ENCODE measurements around the gene TAS2R20. TPM values are rescaled to one million over a fixed set of nuclear protein-coding genes. Genes with fewer than 3 reads are reported as not detected.
"Not testable (repeated sequence)": the region's sequence is repeated elsewhere in the genome, so short reads cannot be mapped to it uniquely, and the experiment has no call there.

TAS2R20 gene
- total RNA-seq, 1 experiment from 2014 or later: 0.11 TPM

DNA sequence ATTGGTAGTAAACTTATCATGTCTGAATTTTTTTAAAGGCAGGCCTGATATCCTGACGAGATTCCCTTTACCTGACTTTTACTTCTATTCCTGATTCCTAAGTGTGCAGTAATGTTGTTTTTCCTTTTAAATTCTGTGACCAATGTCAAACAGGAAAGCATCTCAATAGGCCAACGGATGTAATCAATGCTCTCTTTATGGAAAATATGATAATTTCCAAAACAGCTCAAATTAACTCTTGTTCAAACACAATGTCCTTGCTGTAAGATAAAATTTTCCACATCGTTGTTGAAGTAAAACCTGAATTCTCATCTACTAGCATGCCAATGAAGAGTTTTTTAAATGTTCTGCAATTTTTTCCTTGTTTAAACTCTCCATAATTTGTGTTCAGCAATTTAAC lies 41.1 kb upstream of the TAS2R20 start:
- Histone ChIP-seq H3K36me3 (ENCODE audit: low read depth, low read length) (no peaks in the 10 kb centered on the region), H3K27ac (ENCODE audit: low read length) (no peak overlapping the region), H3K9ac (ENCODE audit: low read length) (no peak overlapping the region), H3F3A (ENCODE audit: low read length, unreplicated experiment) (no peaks in the 10 kb centered on the region), H3K4me2 (ENCODE audit: low read length) (no peak overlapping the region), H3K9me3 (ENCODE audit: low read length) (no peaks in the 10 kb centered on the region), H3K27me3 (ENCODE audit: low read length) (no peaks in the 10 kb centered on the region), H2AFZ (ENCODE audit: low read length) (no peak overlapping the region), H4K20me1 (ENCODE audit: low read length) (no peaks in the 10 kb centered on the region), H3K4me3 (ENCODE audit: low read length) (no peak overlapping the region), H3K4me1 (ENCODE audit: insufficient read depth, low read length) (no peaks in the 10 kb centered on the region), H3K79me2 (ENCODE audit: low read length) (no peaks in the 10 kb centered on the region), H3K9me2 (replicated peaks; ENCODE audit: low read length) (no peaks in the 10 kb centered on the region)
- ATAC-seq (no peak), DNase-seq (no peak)
- BruUV-seq (replicated peaks): no TSS peak
- intact Hi-C loops (cut with micrococcal nuclease): no loop called here
- TF ChIP-seq EZH2phosphoT487 (IDR thresholded peaks at IDR 0.05; ENCODE audit: borderline replicate concordance, low read length): no peak
- TF ChIP-seq EZH2 (IDR thresholded peaks at IDR 0.05; ENCODE audit: low read length, unreplicated experiment): no peak
- no peak for TF ChIP-seq CTCF (conservative IDR thresholded peaks at IDR 0.05; ENCODE audit: low read depth, low read length)
- ChIA-PET POLR2A (ENCODE audit: unreplicated experiment) (no interaction called here), CTCF (no interaction called here)

DNA sequence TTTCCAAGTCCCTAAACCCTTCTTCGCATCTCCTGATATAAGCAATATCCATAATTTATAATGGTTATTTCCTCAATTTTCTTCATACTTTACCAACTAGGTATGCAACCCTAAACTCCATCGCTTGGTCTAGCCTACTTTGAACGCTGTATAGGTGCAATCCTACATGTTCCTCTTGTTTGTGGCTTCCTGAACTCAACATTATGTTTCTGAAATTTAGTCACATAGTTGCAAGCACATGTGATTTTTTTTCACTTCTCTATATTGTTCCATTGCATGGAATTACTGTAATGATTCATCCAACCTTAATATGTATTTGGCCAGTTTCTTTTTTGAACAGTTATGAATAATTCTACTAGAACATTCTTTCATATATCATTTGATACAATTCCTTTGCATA lies 35.9 kb upstream of the TAS2R20 start:
- H3K9me2 ChIP-seq (replicated peaks; ENCODE audit: low read length); H3K4me3 ChIP-seq (ENCODE audit: low read length); H3K4me2 ChIP-seq (ENCODE audit: low read length); H3K79me2 ChIP-seq (ENCODE audit: low read length); H2AFZ ChIP-seq (ENCODE audit: low read length); POLR2A ChIA-PET (ENCODE audit: unreplicated experiment); ATAC-seq; intact Hi-C loops (cut with micrococcal nuclease); H3K4me1 ChIP-seq (ENCODE audit: insufficient read depth, low read length); H3K36me3 ChIP-seq (ENCODE audit: low read depth, low read length); H3K9me3 ChIP-seq (ENCODE audit: low read length); BruUV-seq (replicated peaks); H3K27ac ChIP-seq (ENCODE audit: low read length); H3K27me3 ChIP-seq (ENCODE audit: low read length); CTCF ChIA-PET; H4K20me1 ChIP-seq (ENCODE audit: low read length); DNase-seq; H3F3A ChIP-seq (ENCODE audit: low read length, unreplicated experiment); H3K9ac ChIP-seq (ENCODE audit: low read length): not testable (repeated sequence)

GRCh38 chr12:11031307-11031706 lies 33.2 kb upstream of the TAS2R20 start, which contains the start of gene TAS2R31:
TAS2R31 (minus strand) TSS chr12:11031407; CDS start chr12:11031335, 72 bp downstream.
- TF ChIP-seq CTCF (conservative IDR thresholded peaks at IDR 0.05; ENCODE audit: low read depth, low read length) (no peak), EZH2 (IDR thresholded peaks at IDR 0.05; ENCODE audit: low read length, unreplicated experiment) (no peak), EZH2phosphoT487 (IDR thresholded peaks at IDR 0.05; ENCODE audit: borderline replicate concordance, low read length) (no peak)
- H4K20me1 ChIP-seq (ENCODE audit: low read length): no peaks in the 10 kb centered on the region
- no peaks in the 10 kb centered on the region for H3K27me3 ChIP-seq (ENCODE audit: low read length)
- POLR2A ChIA-PET (ENCODE audit: unreplicated experiment): no interaction called here
- no peaks in the 10 kb centered on the region for H3K4me1 ChIP-seq (ENCODE audit: insufficient read depth, low read length)
- CTCF ChIA-PET: no interaction called here
- H3K9me3 ChIP-seq (ENCODE audit: low read length): no peaks in the 10 kb centered on the region
- BruUV-seq (replicated peaks): no TSS peak
- H3K4me2 ChIP-seq (ENCODE audit: low read length): no peak within 1 kb of the TSS
- no peak within 1 kb of the TSS for H3K4me3 ChIP-seq (ENCODE audit: low read length)
- DNase-seq: no peak
- no peak for ATAC-seq
- H3K9me2 ChIP-seq (replicated peaks; ENCODE audit: low read length): no peaks in the 10 kb centered on the region
- no peak within 1 kb of the TSS for H3K27ac ChIP-seq (ENCODE audit: low read length)
- no peak within 1 kb of the TSS for H3K9ac ChIP-seq (ENCODE audit: low read length)
- H3K36me3 ChIP-seq (ENCODE audit: low read depth, low read length): no peaks in the 10 kb centered on the region
- intact Hi-C loops (cut with micrococcal nuclease): no loop called here
- no peaks in the 10 kb centered on the region for H3F3A ChIP-seq (ENCODE audit: low read length, unreplicated experiment)
- H2AFZ ChIP-seq (ENCODE audit: low read length): no peak within 1 kb of the TSS
- H3K79me2 ChIP-seq (ENCODE audit: low read length): no peaks in the 10 kb centered on the region
